Breast epithelium (tissue), 3 donors: ENCODE data around the gene EXOSC5.
A peak's percentile ranks its signal among the peaks of the same experiment; 100 is the strongest.

ENCODE experiments used
- CTCF ChIP-seq, 3 donors: fragments of 450-650 bp; IDR thresholded peaks; one replicate each; pipeline ENCODE4 v1.5.1; 2016 to 2017; ENCODE audit warnings: antibody characterized with exemption in 3 of 3, mild to moderate bottlenecking in 3 of 3, moderate library complexity in 3 of 3
- POLR2A ChIP-seq: fragments of 450-650 bp; IDR thresholded peaks from one replicate; pipeline ENCODE4 v1.6.1; 2016; ENCODE audit warnings: antibody characterized with exemption, mild to moderate bottlenecking, moderate library complexity

- TF ChIP-seq CTCF (IDR thresholded peaks at IDR 0.05) (peak in 1 of 3 donors; percentile 14), POLR2A (no peak)
Measured at GRCh38 chr19:41352609-41353465, 44.3 kb downstream of the EXOSC5 start.
